PC-3 (cell line): Measurements from ENCODE around the gene DBNDD2. TPM values are rescaled to one million over a fixed set of nuclear protein-coding genes. Genes with fewer than 3 reads are reported as not detected.
A peak's percentile ranks its signal among the peaks of the same experiment; 100 is the strongest.

Experiments
- ATAC-seq: fragments of 200-7000 bp; cut with Tn5 transposase; 2 replicates; pipeline ENCODE4 v1.9.1; 2020; ENCODE audit warnings: mild to moderate bottlenecking, moderate library complexity
- BruUV-seq: library from RNA; stranded (reverse); fragments of 400-500 nt; replicated peaks from 2 replicates; lab custom pipeline; 2021; lab: Mats Ljungman, UMichigan
- CTCF ChIA-PET: fragments of 300-600 bp; sonication (Branson Sonifier 250); formaldehyde crosslinking; loops from one replicate; lab custom pipeline; 2022; ENCODE audit warnings: antibody characterized with exemption; lab: Charles Lee
- POLR2A ChIA-PET: fragments of 300-600 bp; sonication (Branson Sonifier 250); formaldehyde crosslinking; loops from one replicate; lab custom pipeline; 2022; ENCODE audit warnings: antibody characterized with exemption; ENCODE audit not compliant: unreplicated experiment; lab: Charles Lee
- DNase-seq: peaks from one replicate; pipeline ENCODE4 v3.0.0-alpha.2; 2015
- H2AFZ ChIP-seq: fragments of 300-600 bp; sonication (generic); 2 replicates; pipeline ENCODE4 v1.6.0; 2016; ENCODE audit warnings: antibody characterized with exemption, low read length
- H3F3A ChIP-seq: fragments of 300-600 bp; sonication (generic); one replicate; pipeline ENCODE4 v1.6.0; 2017; ENCODE audit warnings: antibody characterized with exemption, low read length, control low read depth, mild to moderate bottlenecking; ENCODE audit not compliant: unreplicated experiment
- H3K27ac ChIP-seq: fragments of 300-600 bp; sonication (generic); 2 replicates; pipeline ENCODE4 v1.5.1; 2016; ENCODE audit warnings: mild to moderate bottlenecking, low read length
- H3K27me3 ChIP-seq: fragments of 300-600 bp; sonication (generic); 2 replicates; pipeline ENCODE4 v1.6.1; 2016; ENCODE audit warnings: low read length, mixed read lengths
- H3K36me3 ChIP-seq: fragments of 300-600 bp; sonication (generic); 2 replicates; pipeline ENCODE4 v1.6.1; 2016; ENCODE audit warnings: low read depth, mixed run types, low read length, mixed read lengths
- H3K4me1 ChIP-seq: fragments of 300-600 bp; sonication (generic); 2 replicates; pipeline ENCODE4 v1.5.1; 2016; ENCODE audit warnings: low read length; ENCODE audit not compliant: insufficient read depth
- H3K4me2 ChIP-seq: fragments of 300-600 bp; sonication (generic); 2 replicates; pipeline ENCODE4 v1.6.0; 2016; ENCODE audit warnings: low read length
- H3K4me3 ChIP-seq: fragments of 300-600 bp; sonication (generic); 2 replicates; pipeline ENCODE4 v1.5.1; 2016; ENCODE audit warnings: mild to moderate bottlenecking, low read length, mixed read lengths
- H3K79me2 ChIP-seq: fragments of 300-600 bp; sonication (generic); 2 replicates; pipeline ENCODE4 v1.6.1; 2017; ENCODE audit warnings: low read length, mixed read lengths
- H3K9ac ChIP-seq: fragments of 300-600 bp; sonication (generic); 2 replicates; pipeline ENCODE4 v1.6.0; 2016; ENCODE audit warnings: mild to moderate bottlenecking, low read length
- H3K9me2 ChIP-seq: fragments of 300-600 bp; sonication (generic); replicated peaks from 2 replicates; pipeline ENCODE4 v1.6.1; 2016; ENCODE audit warnings: mixed run types, low read length, mixed read lengths
- H3K9me3 ChIP-seq: fragments of 300-600 bp; sonication (generic); 2 replicates; pipeline ENCODE4 v1.6.1; 2016; ENCODE audit warnings: low read length, mixed read lengths
- H4K20me1 ChIP-seq: fragments of 300-600 bp; sonication (generic); 2 replicates; pipeline ENCODE4 v1.6.1; 2016; ENCODE audit warnings: low read length, mixed read lengths
- EZH2 ChIP-seq: fragments of 300-600 bp; sonication (generic); IDR thresholded peaks from one replicate; pipeline ENCODE4 v1.6.1; 2017; ENCODE audit warnings: antibody characterized with exemption, mild to moderate bottlenecking, low read length; ENCODE audit not compliant: unreplicated experiment
- EZH2phosphoT487 ChIP-seq: fragments of 300-600 bp; sonication (generic); IDR thresholded peaks from 2 replicates; pipeline ENCODE4 v1.6.1; 2018; ENCODE audit warnings: mild to moderate bottlenecking, antibody characterized with exemption, low read length, borderline replicate concordance
- intact Hi-C: fragments of 100-400 bp; cut with micrococcal nuclease; formaldehyde crosslinking; loops from 2 replicates; pipeline ENCODE4 v1.9.0; 2023
- total RNA-seq: library from RNA; depleted of rRNA; stranded (reverse); fragments of >200 nt; gene quantifications from 2 replicates; pipeline ENCODE4 v1.2.3, GENCODE V29; 2014
- TF ChIP-seq, protein P1 (sequence below): fragments of 300-600 bp; sonication (generic); conservative IDR thresholded peaks from 2 replicates; pipeline ENCODE4 v1.5.1; 2017; ENCODE audit warnings: antibody characterized with exemption, low read depth, mild to moderate bottlenecking, low read length

Gene DBNDD2
- total RNA-seq, 1 experiment from 2014 or later, result 8.5 TPM

DNA sequence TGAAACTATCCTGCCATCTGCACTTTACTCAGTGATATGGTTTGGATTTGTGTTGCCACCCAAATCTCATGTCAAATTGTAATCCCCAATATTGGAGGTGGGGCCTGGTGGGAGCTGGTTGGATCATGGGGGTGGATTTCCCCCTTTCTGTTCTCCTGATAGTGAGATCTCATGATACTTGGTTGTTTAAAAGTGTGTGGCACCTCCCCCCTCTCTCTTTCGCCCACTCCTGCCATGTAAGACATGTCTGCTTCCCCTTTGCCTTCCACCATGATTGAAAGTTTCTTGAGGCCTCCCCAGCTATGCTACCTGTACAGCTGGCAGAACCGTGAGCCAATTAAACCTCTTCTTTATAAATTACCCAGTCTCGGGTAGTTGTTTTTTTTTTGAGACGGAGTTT lies 25.9 kb downstream of the DBNDD2 start:
- DNase-seq (no peak), ATAC-seq (no peak)
- H2AFZ ChIP-seq, result no peak overlapping the region
- TF ChIP-seq EZH2 (no peak), EZH2phosphoT487 (no peak)
- TF ChIP-seq, protein P1, sequence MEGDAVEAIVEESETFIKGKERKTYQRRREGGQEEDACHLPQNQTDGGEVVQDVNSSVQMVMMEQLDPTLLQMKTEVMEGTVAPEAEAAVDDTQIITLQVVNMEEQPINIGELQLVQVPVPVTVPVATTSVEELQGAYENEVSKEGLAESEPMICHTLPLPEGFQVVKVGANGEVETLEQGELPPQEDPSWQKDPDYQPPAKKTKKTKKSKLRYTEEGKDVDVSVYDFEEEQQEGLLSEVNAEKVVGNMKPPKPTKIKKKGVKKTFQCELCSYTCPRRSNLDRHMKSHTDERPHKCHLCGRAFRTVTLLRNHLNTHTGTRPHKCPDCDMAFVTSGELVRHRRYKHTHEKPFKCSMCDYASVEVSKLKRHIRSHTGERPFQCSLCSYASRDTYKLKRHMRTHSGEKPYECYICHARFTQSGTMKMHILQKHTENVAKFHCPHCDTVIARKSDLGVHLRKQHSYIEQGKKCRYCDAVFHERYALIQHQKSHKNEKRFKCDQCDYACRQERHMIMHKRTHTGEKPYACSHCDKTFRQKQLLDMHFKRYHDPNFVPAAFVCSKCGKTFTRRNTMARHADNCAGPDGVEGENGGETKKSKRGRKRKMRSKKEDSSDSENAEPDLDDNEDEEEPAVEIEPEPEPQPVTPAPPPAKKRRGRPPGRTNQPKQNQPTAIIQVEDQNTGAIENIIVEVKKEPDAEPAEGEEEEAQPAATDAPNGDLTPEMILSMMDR, result no peak
- peaks cover 5% of the 10 kb centered on the region; the same call in 1 of the 2 replicates for H3K4me1 ChIP-seq
- no peaks in the 10 kb centered on the region for H4K20me1 ChIP-seq
- no peaks in the 10 kb centered on the region for H3K36me3 ChIP-seq
- H3K4me2 ChIP-seq, result no peak overlapping the region
- H3K4me3 ChIP-seq, result no peak overlapping the region
- intact Hi-C loops, result no loop called here
- no peak overlapping the region for H3K27ac ChIP-seq
- ChIA-PET POLR2A (no interaction called here), CTCF (no interaction called here)
- no peaks in the 10 kb centered on the region for H3K79me2 ChIP-seq
- H3K9me3 ChIP-seq, result no peaks in the 10 kb centered on the region
- H3F3A ChIP-seq, result no peaks in the 10 kb centered on the region
- no TSS peak for BruUV-seq
- no peak overlapping the region for H3K9ac ChIP-seq
- H3K27me3 ChIP-seq, result no peaks in the 10 kb centered on the region
- H3K9me2 ChIP-seq, result no peaks in the 10 kb centered on the region

DNA sequence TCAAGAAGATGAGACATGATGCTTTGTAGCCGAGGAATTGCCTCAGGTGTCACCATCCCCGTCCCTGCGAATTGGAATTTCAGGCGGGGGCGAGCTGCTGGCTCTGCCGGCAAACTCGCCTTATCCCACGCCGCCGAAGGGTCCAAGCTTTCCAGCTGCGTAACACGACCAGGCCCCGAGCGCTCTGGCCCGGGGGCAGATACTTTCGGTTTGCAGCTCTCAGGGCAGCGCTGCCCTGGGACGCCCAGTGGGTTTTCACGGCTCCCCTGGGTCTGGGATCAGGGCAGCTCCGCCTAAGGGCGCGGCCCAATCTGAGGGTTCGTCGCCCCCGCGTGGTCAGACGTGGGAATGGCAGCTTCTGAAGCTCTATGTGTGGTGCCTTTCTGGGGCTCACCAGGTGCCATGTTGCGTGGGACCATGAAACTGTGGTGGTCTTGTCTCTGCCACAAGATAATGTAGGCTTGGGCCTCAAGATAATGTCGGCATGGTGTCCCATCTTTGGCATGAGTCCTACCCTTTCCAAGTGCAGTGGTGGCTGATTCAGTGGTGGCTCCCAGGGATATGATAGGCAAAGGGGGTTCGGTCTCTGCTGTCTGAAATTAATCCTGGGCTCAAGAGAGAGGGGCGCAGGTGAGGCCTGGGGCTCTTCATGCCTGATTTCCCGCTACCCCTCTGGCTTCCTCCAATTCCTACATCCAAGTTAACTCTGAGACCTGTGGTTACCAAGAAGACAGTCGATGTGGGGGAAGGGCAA lies 28.8 kb downstream of the DBNDD2 start:
- Histone ChIP-seq H3K79me2 (no peaks in the 10 kb centered on the region), H3K4me1 (peaks cover 13% of the 10 kb centered on the region), H3K4me3 (peak overlapping the region; percentile 75), H4K20me1 (no peaks in the 10 kb centered on the region), H3F3A (no peaks in the 10 kb centered on the region), H2AFZ (peak overlapping the region; percentile 74), H3K27ac (no peak overlapping the region), H3K4me2 (peak overlapping the region; percentile 83), H3K9ac (peak overlapping the region; percentile 61), H3K36me3 (no peaks in the 10 kb centered on the region), H3K9me3 (no peaks in the 10 kb centered on the region), H3K27me3 (no peaks in the 10 kb centered on the region), H3K9me2 (no peaks in the 10 kb centered on the region)
- DNase-seq (peak; percentile 92), ATAC-seq (peak; percentile 98)
- intact Hi-C loops, result loop anchor here (1.0 kb wide), 5 partner anchors 18 to 118 kb away; partner anchors contain the start of gene SYS1
- BruUV-seq, result no TSS peak
- TF ChIP-seq EZH2phosphoT487, result no peak
- TF ChIP-seq, protein P1, result peak; percentile 98
- CTCF ChIA-PET, result interaction anchor here (0.6 to 2.8 kb wide), 25 partner anchors 8 to 569 kb away, joined by 3 to 80 read pairs (median 4); partner anchors contain the start of genes PIGT and SYS1
- POLR2A ChIA-PET, result interaction anchor here (0.6 kb wide), 1 partner anchor 19 kb away, joined by 3 read pairs; no protein-coding TSS in a partner anchor

DNA sequence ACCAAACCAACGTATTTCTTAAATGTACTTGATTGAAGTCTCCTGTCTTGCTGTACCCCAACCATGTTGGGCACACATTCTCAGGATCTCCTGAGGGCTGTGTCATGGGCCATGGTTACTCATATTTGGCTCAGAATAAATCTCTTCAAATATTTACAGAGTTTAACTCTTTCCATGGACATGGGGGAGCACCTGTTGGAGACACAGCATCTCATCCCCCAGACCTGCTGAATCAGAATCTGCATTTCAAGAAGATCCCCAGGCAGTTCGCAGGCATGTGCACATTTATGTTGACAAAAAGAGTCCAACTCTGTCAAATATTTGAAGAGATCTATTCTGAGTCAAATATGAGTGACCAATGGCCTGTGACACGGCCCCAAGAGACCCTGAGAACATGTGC lies 32.3 kb downstream of the DBNDD2 start:
- CTCF ChIA-PET, result interaction anchor here (0.6 kb wide), 1 partner anchor 135 kb away, joined by 3 read pairs; no protein-coding TSS in a partner anchor
- H2AFZ ChIP-seq, result no peak overlapping the region
- H3K27me3 ChIP-seq, result no peaks in the 10 kb centered on the region
- no peaks in the 10 kb centered on the region for H3K9me3 ChIP-seq
- peaks cover 22% of the 10 kb centered on the region for H3K4me1 ChIP-seq
- H3K9ac ChIP-seq, result no peak overlapping the region
- H3K9me2 ChIP-seq, result no peaks in the 10 kb centered on the region
- no peak for ATAC-seq
- POLR2A ChIA-PET, result interaction anchor here (0.7 kb wide), 1 partner anchor 48 kb away, joined by 3 read pairs; no protein-coding TSS in a partner anchor
- H3K27ac ChIP-seq, result no peak overlapping the region
- no peak overlapping the region for H3K4me3 ChIP-seq
- intact Hi-C loops, result no loop called here
- H3K36me3 ChIP-seq, result no peaks in the 10 kb centered on the region
- no peaks in the 10 kb centered on the region for H3F3A ChIP-seq
- no peak overlapping the region for H3K4me2 ChIP-seq
- no TSS peak for BruUV-seq
- no peak for TF ChIP-seq EZH2
- TF ChIP-seq, protein P1, result no peak
- no peaks in the 10 kb centered on the region for H4K20me1 ChIP-seq
- DNase-seq, result no peak
- H3K79me2 ChIP-seq, result no peaks in the 10 kb centered on the region
